ENCODE results near the gene TMEM259.

The TMEM259 gene

DNA sequence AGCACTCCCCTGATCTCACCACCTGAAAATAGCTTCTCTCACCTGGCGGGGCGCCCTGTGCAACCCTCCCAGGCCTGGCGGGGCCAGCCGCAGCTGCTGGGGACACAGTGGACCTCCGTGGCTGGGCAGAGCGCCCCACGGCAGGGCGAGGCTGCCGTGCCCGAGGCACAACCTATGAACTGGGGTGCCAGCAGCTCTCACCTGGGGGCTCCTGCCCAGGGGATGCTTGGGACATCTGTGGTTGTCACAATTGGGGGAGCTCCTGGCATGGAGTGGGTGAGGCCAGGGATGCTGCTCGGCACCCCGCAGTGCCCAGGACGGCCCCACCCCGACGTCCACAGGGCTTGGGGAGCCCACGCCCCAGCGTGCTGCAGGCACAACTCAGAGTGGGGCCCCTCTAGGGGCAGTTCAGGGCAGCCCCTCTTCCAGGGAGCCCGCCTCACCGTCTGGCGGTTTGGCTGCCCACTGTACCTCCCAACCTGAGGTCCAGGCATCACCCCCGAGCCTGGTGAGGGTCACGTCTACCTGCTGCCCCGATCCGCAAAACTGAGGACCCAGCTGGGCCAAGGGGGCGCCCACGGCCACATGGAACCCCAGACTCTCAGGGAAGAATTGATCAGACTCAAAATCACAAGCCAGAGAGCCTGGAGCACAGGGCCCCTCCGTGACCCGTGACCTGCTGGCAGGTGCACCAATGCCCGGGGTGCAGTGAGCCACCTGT, 5.7 kb downstream of the TMEM259 start:
- no peak for DNase-seq

DNA sequence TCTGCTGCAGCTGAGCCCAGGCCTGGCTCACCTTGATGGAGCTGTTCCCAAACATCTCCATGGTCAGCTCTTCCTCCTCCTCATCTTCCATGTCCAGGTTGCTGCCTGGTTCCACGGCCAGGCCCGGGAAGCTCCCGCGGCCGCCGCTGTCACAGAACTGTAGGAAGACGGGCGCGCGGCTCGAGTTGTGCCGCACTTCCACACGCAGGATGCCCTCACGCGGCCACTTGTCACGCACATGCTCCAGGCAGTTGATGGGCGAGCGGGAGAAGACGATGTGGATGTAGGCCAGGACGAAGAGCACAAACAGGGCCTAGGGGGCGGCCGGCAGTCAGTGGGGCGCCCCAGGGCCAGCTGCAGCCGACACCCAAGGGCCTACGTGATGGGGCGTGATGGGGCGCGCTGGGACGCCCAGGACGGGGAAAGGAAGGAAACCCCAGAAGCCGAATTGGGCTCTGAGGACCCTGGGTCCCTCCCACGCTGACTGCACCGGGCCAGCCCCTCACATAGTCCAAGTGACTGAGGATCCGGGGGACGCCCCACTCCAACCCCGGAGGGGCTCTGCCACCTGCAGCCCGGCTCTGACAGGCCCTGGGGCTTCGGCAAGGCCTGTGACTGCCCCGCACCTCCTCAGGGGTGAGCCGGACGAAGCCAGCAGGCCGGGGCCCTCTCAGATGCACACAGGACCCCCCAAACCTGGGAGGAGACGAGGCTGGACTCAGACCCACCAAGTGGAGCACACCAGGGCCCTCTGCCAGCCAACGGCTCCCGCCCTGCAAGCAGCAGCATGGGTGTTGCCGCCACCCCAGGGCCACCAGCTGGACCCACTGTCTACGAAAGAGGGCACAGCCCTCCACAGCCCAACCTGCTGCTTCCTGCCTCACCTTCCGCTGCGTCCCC, 6.5 kb downstream of the TMEM259 start:
- DNase-seq, result no peak

DNA sequence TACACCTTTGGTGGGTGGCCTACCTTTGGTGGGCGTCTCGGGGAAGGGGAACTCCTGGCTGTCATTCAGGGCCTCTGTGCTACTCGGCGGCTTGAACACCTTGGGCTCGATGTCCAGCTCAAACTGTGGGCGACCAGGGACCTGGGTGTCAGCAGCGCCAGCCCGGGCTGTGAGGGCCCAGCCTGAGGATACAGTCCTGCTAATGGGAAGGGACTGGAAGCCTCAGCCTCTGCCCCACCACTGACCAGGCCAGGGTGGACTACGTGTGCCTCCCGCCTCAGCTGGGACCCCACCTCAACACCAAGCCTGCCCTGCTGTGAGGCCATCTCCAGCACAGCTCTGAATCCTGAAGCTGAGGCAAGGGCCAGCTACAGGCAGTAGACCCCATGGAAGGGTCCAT, 7.7 kb downstream of the TMEM259 start:
- DNase-seq, result no peak

DNA sequence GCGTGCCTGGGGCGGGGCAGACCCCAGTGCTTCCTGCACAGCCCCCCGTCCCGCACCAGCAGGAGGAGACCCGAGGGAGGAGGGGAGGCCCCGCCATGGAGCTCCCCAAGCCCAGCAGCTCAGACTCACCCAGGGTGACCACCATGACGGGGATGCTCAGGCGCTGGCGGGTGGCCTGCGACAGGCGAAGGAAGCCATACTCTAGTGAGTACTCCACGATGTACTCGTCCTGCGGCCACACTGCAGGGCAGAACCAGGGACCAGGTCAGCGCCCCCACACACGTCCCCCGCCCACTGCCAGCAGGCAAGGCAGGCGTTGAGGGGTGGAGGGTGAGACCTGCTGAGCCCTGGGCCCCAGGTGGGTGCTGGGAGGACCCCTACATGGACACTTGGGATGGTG, 8.6 kb downstream of the TMEM259 start:
- DNase-seq, result no peak

DNA sequence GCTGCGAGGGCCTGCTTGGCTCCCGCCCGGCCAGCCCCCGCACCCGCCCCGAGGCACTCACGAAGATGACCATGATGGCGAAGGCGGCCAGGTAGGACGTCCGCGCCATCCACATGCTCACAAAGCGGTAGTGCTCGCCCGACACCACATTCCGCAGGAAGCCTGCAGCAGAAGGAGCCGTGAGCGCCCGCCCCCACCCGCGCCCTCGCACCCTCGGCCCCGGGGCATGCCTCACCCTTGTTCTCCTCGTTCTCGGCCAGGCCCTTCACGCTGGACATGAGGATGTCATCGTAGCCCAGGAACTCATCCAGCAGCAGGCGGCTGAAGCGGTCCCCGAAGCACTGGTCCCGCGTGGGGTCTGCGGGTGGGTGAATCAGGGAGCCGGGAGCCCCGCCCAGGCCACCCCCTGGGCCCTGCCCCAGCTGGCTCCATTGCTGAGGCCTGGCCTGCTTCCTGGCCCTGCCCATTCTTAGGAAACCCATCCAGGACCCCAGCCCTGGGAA, 9.0 kb downstream of the TMEM259 start:
- no peak for DNase-seq

DNA sequence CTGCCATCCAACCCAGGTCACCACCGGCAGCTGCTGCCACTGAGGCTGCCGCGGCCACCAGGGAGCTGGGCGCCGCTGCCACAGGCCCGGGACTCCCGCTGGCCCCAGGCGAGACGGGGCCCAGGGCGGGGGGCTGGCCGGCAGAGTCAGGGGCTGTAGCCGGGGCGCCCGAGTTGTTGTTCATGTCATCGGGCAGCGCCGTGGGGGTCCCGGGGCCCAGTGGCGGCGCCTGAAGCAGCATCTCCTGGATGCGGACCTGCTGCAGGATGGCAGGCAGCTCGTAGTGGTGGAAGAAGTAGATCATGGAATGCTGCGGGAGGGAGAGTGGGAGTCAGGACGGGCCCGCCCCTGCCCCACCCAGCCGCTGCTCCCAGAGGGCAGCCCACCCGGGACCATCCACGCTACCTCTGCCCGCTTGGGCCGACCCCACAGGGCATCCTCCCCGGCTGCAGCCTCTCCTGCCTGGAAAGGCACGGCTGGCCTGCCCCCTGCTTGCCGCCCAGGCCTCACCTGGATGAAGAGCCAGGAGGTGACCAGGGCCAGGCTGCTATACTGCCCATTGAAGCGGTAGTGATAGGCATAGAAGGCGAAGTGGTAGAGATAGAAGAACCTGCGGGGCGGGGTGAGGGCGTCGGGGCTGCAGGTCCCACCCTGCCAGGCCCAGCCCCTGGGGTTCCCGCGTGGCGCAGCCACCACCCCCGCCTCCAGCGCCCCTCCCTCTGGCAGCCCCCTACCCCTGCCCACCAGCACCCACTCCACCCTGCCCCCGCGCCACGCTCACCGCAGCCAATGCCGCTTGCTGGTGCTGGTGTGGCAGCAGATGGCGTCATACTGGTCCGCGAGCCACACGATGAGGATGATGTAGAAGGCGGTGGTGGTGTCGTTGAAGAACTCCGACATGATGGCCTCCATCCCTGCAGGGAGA, 10.1 kb downstream of the TMEM259 start:
- DNase-seq, result no peak

DNA sequence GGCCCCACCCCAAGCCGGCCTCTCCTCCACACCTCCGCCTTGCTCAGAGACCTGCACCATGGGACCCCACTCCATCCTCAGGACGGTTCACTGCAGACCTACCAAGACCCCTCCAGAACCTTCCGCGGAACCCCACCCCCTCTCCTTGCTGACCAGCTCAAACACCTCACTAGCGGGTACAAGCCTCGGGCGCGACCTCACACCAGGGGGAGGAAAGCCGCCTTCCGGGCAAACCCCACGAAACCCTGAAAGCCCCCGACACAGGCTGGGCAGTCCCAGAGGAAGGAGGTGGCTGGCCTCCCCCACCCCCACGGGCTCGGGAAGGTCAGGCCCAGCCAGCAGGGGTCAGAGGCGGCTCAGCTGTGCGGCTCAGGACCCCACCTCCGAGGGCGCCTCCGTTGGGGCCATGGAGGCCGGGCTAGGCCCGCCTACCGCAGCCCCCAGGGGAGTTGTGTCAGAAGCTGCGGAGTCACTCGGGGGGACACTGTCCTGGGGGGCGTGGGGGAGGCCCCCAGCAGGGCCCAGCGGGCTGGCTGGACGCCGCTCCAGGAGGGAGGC, 10.9 kb downstream of the TMEM259 start:
- DNase-seq, result no peak

DNA sequence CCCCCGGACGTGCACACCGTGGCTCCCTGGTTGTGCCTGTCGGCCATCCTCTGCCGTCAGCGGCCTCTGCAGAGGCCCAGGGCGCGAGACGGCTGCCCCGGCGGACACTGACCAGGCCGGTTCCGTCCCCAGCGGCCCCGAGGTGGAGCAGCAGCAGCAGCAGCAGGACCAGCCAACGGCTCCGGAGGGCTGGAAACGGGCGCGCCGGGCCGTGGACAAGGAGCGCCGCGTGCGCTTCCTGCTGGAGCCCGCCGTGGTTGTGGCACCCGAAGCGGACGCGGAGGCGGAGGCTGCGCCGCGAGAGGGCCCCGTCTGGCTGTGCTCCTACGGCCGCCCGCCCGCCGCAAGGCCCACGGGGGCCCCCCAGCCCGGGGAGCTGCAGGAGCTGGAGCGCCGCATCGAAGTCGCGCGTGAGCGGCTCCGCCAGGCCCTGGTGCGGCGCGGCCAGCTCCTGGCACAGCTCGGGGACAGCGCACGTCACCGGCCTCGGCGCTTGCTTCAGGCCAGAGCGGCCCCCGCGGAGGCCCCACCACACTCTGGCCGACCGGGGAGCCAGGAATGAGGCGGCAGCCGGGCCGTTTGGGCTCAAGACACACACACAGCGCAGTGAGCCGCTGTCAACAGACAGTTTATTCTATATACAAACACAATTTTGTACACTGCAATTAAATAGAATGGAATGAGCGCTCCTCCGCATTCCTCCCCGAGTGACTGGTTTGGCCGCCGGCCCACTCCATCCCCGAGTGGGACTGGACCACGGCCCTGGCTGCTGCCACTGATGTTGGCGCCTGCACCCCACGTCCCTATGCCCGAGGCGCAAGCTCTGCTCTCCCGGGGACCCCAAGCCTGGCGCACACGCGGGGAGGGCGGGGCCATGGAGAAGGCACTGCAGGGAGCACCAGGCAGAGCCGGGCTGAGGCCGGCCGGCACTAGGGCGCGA, 11.6 kb downstream of the TMEM259 start:
- DNase-seq, result peak; percentile 74

DNA sequence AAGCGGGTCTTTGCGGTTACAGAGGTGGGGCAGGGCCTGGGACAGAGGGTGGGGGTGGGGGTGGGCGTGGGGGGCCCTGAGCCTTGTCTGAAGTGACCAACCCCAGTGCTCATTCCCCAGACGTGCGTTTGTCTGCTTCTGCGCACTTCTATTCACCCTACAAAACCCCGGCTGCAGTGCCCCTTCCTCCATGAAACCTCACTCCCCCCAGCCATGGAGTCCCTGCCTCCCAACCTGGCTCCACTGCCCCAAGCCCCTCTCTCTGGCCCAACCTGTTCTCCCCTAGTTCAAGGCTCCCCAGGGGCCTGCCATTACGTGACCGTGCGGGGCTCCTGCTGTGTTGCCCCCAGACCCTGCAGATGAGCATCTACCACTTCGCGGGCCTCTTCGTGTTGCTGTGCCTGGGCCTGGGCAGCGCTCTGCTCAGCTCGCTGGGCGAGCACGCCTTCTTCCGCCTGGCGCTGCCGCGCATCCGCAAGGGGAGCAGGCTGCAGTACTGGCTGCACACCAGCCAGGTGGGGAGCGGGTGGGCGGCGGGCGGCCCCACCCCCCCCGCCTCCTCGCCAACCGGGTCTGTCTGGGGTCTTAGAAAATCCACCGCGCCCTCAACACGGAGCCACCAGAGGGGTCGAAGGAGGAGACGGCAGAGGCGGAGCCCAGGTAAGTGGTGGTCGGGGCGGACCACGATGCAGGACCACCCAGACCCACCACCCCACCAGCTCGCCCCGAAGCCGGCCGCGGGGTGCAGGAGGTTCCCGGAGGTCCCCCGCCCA, 12.5 kb downstream of the TMEM259 start:
- DNase-seq, result no peak

DNA sequence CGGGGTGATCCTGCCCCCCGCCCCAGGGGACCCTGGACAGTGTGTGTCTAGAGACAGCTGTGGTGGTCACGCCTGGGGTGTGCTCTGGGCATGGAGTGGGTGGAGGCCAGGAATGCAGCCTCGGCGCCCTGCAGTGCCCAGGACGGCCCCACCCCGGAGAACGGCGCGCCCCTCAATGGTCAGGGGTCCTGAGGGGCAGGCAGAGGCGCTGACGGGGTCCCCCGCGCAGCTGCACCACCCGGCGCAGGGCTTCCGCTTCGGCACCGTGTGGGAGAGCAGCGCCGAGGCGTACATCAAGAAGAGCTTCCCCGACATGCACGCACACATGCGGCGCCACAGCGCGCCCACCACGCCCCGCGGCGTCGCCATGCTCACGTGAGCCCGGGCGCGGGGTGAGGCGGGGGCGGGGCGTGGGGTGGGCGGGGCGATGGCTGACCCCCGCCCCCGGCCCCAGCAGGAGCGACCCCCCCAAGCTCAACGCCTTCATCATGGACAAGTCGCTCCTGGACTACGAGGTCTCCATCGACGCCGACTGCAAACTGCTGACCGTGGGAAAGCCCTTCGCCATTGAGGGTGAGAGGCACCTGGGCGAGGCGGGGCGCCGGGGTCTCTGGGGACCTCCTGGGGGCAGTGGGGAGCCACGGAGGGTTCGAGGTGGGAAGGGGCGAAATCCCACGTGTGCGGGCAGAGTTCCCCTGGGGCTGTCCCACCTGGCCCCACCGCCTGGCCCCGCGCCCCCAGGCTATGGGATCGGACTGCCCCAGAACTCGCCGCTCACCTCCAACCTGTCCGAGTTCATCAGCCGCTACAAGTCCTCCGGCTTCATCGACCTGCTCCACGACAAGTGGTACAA, 13.3 kb downstream of the TMEM259 start:
- no peak for DNase-seq

DNA sequence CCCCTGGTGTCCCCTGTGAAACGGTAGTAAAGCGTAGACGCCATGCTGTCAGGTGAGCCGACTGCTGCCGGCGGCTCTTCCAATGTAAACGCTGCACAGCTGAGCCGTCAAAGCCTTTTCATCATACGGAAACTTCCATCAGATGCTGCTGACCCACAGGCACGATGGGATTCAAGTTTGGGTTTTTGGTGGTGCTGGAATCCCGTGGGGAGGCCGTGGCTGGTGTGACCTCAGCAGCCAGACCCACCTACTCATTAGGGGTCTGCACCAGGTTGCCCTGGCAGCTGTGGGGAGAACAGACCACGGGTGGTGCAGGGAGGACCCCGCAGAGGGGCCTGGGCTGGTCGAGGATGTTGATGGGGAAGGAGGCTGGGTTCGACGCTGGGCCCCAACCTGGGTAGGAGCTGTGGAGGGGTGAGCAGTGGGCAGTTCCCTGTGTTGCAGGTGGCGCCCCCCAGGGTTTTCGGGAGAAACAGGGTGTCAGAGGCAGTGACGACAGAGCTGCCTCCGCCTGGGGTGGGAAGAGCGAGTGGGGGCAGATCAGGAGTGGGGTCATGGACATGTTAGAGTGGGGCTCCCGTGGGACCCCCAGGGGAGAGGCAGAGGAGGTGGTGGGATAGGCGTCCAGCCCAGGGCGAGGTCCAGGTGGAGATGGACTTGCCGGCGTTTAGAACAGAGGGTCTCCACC, 14.1 kb downstream of the TMEM259 start:
- no peak for DNase-seq

DNA sequence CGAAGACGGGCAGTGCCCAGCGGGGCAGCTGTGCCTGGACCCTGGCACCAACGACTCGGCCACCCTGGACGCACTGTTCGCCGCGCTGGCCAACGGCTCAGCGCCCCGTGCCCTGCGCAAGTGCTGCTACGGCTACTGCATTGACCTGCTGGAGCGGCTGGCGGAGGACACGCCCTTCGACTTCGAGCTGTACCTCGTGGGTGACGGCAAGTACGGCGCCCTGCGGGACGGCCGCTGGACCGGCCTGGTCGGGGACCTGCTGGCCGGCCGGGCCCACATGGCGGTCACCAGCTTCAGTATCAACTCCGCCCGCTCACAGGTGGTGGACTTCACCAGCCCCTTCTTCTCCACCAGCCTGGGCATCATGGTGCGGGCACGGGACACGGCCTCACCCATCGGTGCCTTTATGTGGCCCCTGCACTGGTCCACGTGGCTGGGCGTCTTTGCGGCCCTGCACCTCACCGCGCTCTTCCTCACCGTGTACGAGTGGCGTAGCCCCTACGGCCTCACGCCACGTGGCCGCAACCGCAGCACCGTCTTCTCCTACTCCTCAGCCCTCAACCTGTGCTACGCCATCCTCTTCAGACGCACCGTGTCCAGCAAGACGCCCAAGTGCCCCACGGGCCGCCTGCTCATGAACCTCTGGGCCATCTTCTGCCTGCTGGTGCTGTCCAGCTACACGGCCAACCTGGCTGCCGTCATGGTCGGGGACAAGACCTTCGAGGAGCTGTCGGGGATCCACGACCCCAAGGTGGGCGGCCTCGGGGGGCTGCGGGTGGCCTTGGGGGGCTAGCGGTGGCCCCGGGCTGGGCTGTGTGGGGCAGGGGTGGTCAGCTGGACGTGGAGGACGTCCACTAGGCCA, 15.9 kb downstream of the TMEM259 start:
- DNase-seq, result no peak

DNA sequence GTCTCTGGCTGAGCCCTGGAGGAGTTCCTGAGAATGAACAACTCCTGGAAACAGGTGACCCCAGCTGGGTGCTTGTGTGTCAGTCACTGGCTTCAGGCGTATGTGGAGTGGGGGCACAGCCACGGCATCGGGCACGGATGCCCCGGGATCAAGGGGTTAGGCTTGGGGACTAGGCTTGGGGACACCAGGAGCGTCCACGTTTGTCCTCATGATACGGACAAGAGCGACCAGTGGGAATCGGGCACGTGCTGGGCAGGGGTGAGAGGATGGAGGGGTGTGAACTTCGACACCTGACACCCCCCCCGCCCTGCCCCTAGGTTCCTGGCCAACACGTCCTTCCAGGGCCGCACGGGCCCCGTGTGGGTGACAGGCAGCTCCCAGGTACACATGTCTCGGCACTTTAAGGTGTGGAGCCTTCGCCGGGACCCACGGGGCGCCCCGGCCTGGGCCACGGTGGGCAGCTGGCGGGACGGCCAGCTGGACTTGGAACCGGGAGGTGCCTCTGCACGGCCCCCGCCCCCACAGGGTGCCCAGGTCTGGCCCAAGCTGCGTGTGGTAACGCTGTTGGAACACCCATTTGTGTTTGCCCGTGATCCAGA, 16.6 kb downstream of the TMEM259 start:
- DNase-seq, result no peak

DNA sequence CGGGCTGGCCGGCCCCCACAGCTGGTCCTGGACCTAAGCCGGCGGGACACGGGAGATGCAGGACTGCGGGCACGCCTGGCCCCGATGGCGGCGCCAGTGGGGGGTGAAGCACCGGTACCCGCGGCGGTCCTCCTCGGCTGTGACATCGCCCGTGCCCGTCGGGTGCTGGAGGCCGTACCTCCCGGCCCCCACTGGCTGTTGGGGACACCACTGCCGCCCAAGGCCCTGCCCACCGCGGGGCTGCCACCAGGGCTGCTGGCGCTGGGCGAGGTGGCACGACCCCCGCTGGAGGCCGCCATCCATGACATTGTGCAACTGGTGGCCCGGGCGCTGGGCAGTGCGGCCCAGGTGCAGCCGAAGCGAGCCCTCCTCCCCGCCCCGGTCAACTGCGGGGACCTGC, 17.6 kb downstream of the TMEM259 start:
- no peak for DNase-seq

DNA sequence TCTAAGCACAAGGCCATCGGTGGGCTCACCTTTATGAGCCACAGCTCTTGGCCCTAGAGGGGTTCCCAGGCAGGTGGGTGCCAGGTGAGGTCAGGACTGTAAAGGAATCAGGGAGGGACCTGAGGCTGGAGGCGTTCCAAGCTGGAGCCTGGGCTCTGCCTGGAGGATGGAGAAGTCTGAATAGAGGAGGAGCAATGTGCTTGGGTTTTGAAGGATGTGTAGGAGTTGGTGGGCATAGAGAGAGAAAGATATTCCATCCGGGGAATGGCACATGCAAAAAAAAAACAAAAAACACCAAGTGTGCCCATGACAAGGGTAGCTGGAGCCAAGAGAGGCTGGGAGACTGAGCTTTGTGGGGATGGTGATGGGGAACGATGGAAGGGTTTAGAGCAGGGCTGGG, 18.3 kb downstream of the TMEM259 start:
- DNase-seq, result no peak

DNA sequence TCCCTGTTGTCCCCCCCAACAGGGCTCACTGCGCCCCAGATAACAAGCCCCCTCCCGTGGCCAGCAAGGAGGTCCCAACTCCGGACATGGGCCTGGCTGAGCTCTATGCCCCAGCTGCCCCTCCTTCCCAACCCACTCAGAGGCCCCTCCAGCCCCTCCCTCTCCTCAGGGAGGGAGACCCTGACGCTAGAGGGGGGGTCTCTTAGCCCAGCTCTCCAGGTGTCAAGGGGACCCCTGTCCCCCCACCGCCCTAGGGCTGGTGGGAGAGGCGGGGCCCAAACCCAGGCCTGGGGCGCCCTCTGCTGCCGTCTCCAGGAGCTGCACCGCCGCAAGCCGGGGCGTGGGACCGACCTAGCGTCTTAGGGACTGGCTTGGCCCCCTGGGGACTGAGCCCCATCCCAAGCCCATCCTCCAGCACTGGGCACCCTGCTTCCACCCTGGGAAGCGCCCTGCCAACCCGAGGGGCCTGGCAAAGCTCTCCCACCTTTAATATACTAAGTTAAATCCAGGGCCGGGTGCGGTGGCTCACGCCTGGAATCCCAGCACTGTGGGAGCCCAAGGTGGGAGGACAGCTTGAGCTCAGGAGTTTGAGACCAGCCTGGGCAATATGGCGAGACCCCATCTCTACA, 19.3 kb downstream of the TMEM259 start:
- DNase-seq, result no peak

All from HCEC 1CT (cell line).